ENCODE data around the gene FILIP1L.

FILIP1L gene

GRCh38 chr3:99795573-99795972, 318.7 kb downstream of the FILIP1L start:
- DNase-seq (ENCODE audit: low spot score) = no peak

- no peak for DNase-seq (ENCODE audit: low spot score)
Observed at GRCh38 chr3:99794485-99794884, 319.8 kb downstream of the FILIP1L start.

DNA sequence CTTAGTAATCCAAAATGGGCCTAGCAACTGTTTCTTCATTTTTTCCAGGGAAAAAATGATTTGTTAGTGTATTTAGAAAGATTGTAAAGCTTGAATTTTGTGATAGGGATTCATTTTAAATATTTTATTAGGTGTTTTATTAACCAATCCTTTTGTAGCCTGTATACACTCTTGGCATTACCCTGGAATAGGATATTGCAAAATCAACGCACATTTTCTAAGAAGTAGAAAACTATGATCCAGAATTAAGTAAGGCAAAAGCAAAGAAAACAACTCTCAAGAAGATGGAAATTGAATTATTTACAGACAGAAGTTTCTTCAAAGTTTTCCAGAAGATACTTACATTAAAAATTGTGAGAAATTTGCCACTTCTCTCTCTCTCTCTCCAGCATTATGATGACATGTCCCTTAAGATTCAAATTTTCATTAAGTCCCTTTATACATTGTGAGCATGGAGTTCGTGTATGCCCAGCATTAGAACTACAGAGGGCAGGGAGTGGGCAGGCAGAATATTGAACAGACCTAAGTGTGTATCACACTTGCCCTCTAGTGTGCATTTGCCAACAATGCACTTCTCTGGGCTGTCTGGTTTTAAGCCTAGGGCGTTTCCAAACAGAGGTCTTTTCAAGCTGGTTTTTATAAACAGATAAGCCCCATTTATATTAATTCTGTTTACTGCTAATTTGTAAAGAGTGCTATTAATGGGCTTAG, 325.1 kb downstream of the FILIP1L start:
- DNase-seq (ENCODE audit: low spot score) = peak; percentile 24

Data from CD4-positive, alpha-beta T cell treated with Interleukin-2 at 100 ng/mL for 4 hours (primary cell).